Activated CD8-positive, alpha-beta memory T cell treated with anti-CD3 and anti-CD28 coated beads, Interleukin-2, amount 50 U/mL, for 1 hour (primary cell): Measurements from ENCODE around the gene SBK3.
"Not testable (repeated sequence)": the region's sequence is repeated elsewhere in the genome, so short reads cannot be mapped to it uniquely, and the experiment has no call there.

Experiments used
- DNase-seq: peaks from one replicate; pipeline ENCODE4 v3.0.0-alpha.2; 2020; ENCODE audit errors: extremely low read depth

Gene SBK3

GRCh38 chr19:55576746-55577145, 31.4 kb upstream of the SBK3 start:
- DNase-seq: no peak

GRCh38 chr19:55573929-55574328, 28.6 kb upstream of the SBK3 start:
- not testable (repeated sequence) for DNase-seq

GRCh38 chr19:55569477-55569876, 24.1 kb upstream of the SBK3 start:
- not testable (repeated sequence) for DNase-seq

- no peak for DNase-seq
These were observed 22.5 kb upstream of the SBK3 start for GRCh38 chr19:55567708-55568328.

- no peak for DNase-seq
These were observed 21.5 kb upstream of the SBK3 start for GRCh38 chr19:55566823-55567222.

GRCh38 chr19:55563261-55563690, 17.9 kb upstream of the SBK3 start:
- no peak for DNase-seq

GRCh38 chr19:55559684-55560083, 14.3 kb upstream of the SBK3 start:
- no peak for DNase-seq

GRCh38 chr19:55554741-55555152, 9.4 kb upstream of the SBK3 start:
- no peak for DNase-seq

GRCh38 chr19:55554302-55554701, 9.0 kb upstream of the SBK3 start:
- no peak for DNase-seq

GRCh38 chr19:55553217-55554182, 8.2 kb upstream of the SBK3 start:
- DNase-seq: no peak

- DNase-seq: no peak
These were observed 7.3 kb upstream of the SBK3 start for GRCh38 chr19:55552620-55553019.

GRCh38 chr19:55552206-55552605, 6.9 kb upstream of the SBK3 start:
- DNase-seq: no peak

GRCh38 chr19:55550321-55550650, 4.9 kb upstream of the SBK3 start:
- no peak for DNase-seq

GRCh38 chr19:55549500-55550320, 4.4 kb upstream of the SBK3 start:
- DNase-seq: no peak

GRCh38 chr19:55546822-55547614, 1.7 kb upstream of the SBK3 start:
- no peak for DNase-seq

GRCh38 chr19:55546011-55546410, 668 bp upstream of the SBK3 start:
- no peak for DNase-seq

GRCh38 chr19:55544776-55545439, 435 bp downstream of the SBK3 start:
- no peak for DNase-seq

- DNase-seq: no peak
These were observed 1.3 kb downstream of the SBK3 start for GRCh38 chr19:55544014-55544413.

GRCh38 chr19:55543567-55543966, 1.8 kb downstream of the SBK3 start:
- DNase-seq: no peak

- DNase-seq: no peak
These were observed 3.0 kb downstream of the SBK3 start for GRCh38 chr19:55542292-55542855.

- DNase-seq: no peak
These were observed 4.3 kb downstream of the SBK3 start for GRCh38 chr19:55541091-55541490.
